A673 (cell line): Measurements from ENCODE around the gene CIP2A.

Experiments
- EZH2 ChIP-seq: fragments of 200-600 bp; sonication (generic); IDR thresholded peaks from 2 replicates; pipeline ENCODE4 v1.6.1; 2017; ENCODE audit warnings: borderline replicate concordance, low read depth, mild to moderate bottlenecking, mixed read lengths, antibody characterized with exemption, low read length; ENCODE audit not compliant: poor library complexity, severe bottlenecking
- TF ChIP-seq, protein P1 (sequence below): fragments of 300-800, 200-600 bp; sonication (generic); conservative IDR thresholded peaks from 2 replicates; pipeline ENCODE4 v1.5.1; 2017; ENCODE audit warnings: low read depth, mild to moderate bottlenecking, antibody characterized with exemption, low read length, moderate library complexity, mixed read lengths

DNA sequence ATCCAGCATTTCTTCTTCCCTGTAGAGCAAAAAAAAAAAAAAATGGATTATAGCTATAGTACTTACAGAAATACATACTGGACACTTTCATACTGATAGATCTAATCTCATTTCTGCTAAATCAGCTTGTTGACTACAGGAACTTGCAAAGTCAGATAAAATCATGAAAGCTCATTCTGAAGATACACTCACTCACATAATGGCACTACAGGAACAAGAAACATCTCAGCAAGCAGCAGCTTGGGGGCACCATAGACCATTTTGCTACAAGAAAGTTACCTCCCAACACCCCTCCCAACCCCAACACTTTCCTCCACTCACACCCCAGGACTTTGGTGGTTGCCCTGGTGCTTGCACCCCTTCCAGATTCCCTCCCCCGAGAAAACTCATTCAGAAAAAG, 83.4 kb downstream of the CIP2A start:
- TF ChIP-seq, protein P1, sequence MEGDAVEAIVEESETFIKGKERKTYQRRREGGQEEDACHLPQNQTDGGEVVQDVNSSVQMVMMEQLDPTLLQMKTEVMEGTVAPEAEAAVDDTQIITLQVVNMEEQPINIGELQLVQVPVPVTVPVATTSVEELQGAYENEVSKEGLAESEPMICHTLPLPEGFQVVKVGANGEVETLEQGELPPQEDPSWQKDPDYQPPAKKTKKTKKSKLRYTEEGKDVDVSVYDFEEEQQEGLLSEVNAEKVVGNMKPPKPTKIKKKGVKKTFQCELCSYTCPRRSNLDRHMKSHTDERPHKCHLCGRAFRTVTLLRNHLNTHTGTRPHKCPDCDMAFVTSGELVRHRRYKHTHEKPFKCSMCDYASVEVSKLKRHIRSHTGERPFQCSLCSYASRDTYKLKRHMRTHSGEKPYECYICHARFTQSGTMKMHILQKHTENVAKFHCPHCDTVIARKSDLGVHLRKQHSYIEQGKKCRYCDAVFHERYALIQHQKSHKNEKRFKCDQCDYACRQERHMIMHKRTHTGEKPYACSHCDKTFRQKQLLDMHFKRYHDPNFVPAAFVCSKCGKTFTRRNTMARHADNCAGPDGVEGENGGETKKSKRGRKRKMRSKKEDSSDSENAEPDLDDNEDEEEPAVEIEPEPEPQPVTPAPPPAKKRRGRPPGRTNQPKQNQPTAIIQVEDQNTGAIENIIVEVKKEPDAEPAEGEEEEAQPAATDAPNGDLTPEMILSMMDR, result peak; percentile 27; the same call in 1 of the 2 replicates
- TF ChIP-seq EZH2, result no peak
